Osteocyte (in vitro differentiated cells): ENCODE results near the gene DLG2. TPM values are rescaled to one million over a fixed set of nuclear protein-coding genes. Genes with fewer than 3 reads are reported as not detected.

ENCODE experiments used
- DNase-seq: peaks from one replicate; pipeline ENCODE4 v3.0.0; 2021; ENCODE audit warnings: mixed read lengths; ENCODE audit not compliant: unreplicated experiment; ENCODE audit errors: extremely low spot score
- H3K27ac Mint-ChIP-seq: one replicate; pipeline ENCODE4 v1.8.0; 2021; ENCODE audit warnings: mild to moderate bottlenecking, mixed read lengths; ENCODE audit not compliant: unreplicated experiment
- H3K27me3 Mint-ChIP-seq: one replicate; pipeline ENCODE4 v1.8.0; 2021; ENCODE audit warnings: mixed read lengths; ENCODE audit not compliant: unreplicated experiment
- H3K36me3 Mint-ChIP-seq: one replicate; pipeline ENCODE4 v1.8.0; 2021; ENCODE audit warnings: mixed read lengths; ENCODE audit not compliant: unreplicated experiment
- H3K4me1 Mint-ChIP-seq: one replicate; pipeline ENCODE4 v1.8.0; 2021; ENCODE audit warnings: mixed read lengths; ENCODE audit not compliant: unreplicated experiment
- H3K4me3 Mint-ChIP-seq: one replicate; pipeline ENCODE4 v1.8.0; 2021; ENCODE audit warnings: mild to moderate bottlenecking, moderate library complexity, mixed read lengths; ENCODE audit not compliant: unreplicated experiment
- H3K9me3 Mint-ChIP-seq: one replicate; pipeline ENCODE4 v1.8.0; 2021; ENCODE audit warnings: mixed read lengths; ENCODE audit not compliant: unreplicated experiment
- total RNA-seq: library from RNA; stranded (reverse); gene quantifications from 2 replicates; pipeline ENCODE4 v1.2.1, GENCODE V29; 2021
- TF ChIP-seq, protein P1 (sequence below): fragments of 200-600 bp; sonication (generic); IDR thresholded peaks from 2 replicates; pipeline ENCODE4 v1.5.0; 2021; ENCODE audit warnings: antibody characterized with exemption, mild to moderate bottlenecking, moderate library complexity

The DLG2 gene
- total RNA-seq, 1 donor from 2014 or later, result 2.1 TPM

DNA sequence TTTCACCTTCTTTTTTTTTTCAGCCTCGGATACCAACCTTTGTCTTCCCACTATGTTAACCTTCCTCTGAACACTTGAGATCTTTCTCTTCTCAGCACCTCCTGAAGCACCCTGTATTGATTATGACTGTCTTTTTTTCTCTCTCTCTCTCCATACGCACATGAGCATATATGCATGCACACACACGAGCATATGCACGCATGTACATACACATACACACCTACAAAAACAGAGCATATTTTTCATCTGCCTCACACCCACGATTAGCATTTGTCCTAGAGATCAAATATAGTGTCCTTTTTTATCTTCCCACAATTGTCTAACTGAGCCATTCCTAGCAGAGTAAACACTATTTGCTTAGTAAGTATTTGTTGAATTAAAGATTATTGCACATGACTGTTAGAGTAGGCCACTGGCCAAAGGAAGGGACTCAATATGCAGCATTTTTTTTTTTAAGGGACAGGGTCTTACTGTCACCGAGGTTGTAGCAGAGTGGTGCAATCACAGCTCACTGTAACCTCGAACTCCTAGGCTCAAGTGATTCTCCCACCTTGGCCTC is 1718.8 kb downstream of the DLG2 start:
- Mint-ChIP-seq H3K36me3 (no peaks in the 10 kb centered on the region), H3K4me3 (no peak overlapping the region), H3K4me1 (no peaks in the 10 kb centered on the region), H3K27me3 (no peaks in the 10 kb centered on the region), H3K9me3 (no peaks in the 10 kb centered on the region), H3K27ac (no peak overlapping the region)
- TF ChIP-seq, protein P1, sequence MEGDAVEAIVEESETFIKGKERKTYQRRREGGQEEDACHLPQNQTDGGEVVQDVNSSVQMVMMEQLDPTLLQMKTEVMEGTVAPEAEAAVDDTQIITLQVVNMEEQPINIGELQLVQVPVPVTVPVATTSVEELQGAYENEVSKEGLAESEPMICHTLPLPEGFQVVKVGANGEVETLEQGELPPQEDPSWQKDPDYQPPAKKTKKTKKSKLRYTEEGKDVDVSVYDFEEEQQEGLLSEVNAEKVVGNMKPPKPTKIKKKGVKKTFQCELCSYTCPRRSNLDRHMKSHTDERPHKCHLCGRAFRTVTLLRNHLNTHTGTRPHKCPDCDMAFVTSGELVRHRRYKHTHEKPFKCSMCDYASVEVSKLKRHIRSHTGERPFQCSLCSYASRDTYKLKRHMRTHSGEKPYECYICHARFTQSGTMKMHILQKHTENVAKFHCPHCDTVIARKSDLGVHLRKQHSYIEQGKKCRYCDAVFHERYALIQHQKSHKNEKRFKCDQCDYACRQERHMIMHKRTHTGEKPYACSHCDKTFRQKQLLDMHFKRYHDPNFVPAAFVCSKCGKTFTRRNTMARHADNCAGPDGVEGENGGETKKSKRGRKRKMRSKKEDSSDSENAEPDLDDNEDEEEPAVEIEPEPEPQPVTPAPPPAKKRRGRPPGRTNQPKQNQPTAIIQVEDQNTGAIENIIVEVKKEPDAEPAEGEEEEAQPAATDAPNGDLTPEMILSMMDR, result no peak
- no peak for DNase-seq

DNA sequence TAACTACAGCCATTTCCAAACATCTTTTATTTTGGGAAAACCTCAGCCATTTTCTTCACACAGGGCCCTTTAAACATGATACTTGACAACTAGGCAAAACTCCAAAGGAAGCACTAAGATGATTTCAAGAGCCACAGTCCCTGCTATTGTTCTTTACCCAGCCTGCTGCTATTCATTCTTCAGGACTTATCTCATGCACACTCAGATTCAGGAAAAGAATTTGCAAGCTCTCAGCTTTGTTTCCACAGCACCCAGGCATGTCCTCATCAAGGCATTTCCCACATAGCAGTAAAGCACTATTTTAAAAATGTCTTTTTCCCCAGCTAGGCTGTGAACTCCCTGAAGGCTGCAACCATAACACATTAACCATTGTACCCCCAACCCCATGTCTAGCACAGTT is 1731.6 kb downstream of the DLG2 start:
- peaks cover 10% of the 10 kb centered on the region for H3K27me3 Mint-ChIP-seq
- H3K27ac Mint-ChIP-seq, result no peak overlapping the region
- DNase-seq, result no peak
- TF ChIP-seq, protein P1, result no peak
- no peaks in the 10 kb centered on the region for H3K4me1 Mint-ChIP-seq
- H3K36me3 Mint-ChIP-seq, result no peaks in the 10 kb centered on the region
- no peak overlapping the region for H3K4me3 Mint-ChIP-seq
- peaks cover 5% of the 10 kb centered on the region for H3K9me3 Mint-ChIP-seq

DNA sequence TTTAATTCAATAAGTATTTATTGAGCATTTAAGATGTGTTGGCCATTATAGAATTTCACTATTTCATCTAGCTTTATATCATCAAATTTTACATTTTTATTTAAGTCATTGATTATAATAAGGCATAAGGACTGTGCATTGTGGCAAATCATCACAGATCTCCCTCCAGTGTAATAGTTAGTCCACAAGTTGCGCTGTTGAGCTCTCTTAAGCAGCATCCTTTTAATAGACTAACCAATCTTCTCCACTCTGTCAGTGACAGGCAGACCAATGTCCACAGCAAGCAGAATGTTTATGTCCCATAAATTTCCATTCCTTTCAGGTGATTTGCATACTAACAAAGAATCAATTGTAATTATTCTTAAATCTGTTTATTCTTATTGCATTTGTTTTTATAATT is 1745.7 kb downstream of the DLG2 start:
- Mint-ChIP-seq H3K27ac (no peak overlapping the region), H3K9me3 (peaks cover 5% of the 10 kb centered on the region), H3K27me3 (peaks cover 2% of the 10 kb centered on the region), H3K4me3 (no peak overlapping the region), H3K4me1 (no peaks in the 10 kb centered on the region), H3K36me3 (no peaks in the 10 kb centered on the region)
- TF ChIP-seq, protein P1, result no peak
- DNase-seq, result no peak

DNA sequence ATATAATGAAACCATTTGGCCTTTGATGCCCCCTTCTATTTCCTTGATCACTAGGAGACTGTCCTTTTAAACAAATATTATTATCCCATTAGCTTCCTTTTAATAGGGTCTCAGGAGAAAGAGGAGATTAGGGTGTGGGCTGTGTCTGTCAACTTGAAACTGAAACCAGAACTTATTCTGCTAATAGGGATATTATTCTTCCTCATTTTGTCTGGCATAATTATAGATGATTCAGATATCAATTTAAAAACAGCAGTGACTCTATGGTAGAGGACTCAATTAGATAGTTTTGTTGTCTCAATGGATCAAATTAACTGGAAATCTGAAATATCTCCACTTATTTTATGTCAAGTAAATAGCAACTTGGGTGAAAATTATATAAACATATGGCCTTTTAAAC is 1756.1 kb downstream of the DLG2 start:
- Mint-ChIP-seq H3K36me3 (no peaks in the 10 kb centered on the region), H3K27ac (no peak overlapping the region), H3K4me3 (no peak overlapping the region), H3K27me3 (peaks cover 3% of the 10 kb centered on the region), H3K4me1 (no peaks in the 10 kb centered on the region), H3K9me3 (no peaks in the 10 kb centered on the region)
- DNase-seq, result no peak
- TF ChIP-seq, protein P1, result no peak

DNA sequence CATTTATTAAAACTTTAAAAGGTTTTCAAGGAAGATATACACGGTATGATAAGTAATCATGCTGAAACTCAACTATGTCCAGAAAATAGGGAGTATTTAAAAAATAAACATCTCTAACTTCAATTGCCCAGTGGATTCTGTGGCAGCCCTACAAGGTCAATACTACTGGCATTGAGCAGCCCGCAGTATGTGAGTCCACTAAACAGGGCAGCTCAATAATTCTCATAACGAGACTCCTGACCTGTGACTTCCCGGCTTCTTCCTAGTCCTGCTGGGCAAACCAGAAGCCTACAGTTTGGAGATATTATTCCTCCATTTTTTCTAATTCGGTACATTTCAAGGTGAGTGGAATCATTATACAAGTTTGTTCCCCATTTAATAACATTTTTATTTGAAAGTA is 1760.5 kb downstream of the DLG2 start:
- Mint-ChIP-seq H3K4me1 (no peaks in the 10 kb centered on the region), H3K27me3 (peaks cover 3% of the 10 kb centered on the region), H3K4me3 (no peak overlapping the region), H3K36me3 (no peaks in the 10 kb centered on the region), H3K9me3 (no peaks in the 10 kb centered on the region), H3K27ac (no peak overlapping the region)
- no peak for DNase-seq
- TF ChIP-seq, protein P1, result no peak
